GM19395 (cell line): ENCODE data around the gene MINK1.
A peak's percentile ranks its signal among the peaks of the same experiment; 100 is the strongest.

Experiments used
- ATAC-seq: cut with Tn5 transposase; IDR thresholded peaks from one replicate; pipeline ENCODE4 v1.9.1; 2021; ENCODE audit warnings: mild to moderate bottlenecking, moderate library complexity; ENCODE audit not compliant: unreplicated experiment

MINK1 gene

GRCh38 chr17:4833178-4833940 lies at the start of gene MINK1:
TSS of gene MINK1 (plus strand) at chr17:4833340. CDS start at chr17:4833584, 244 bp downstream.
- ATAC-seq = peak; percentile 77

- ATAC-seq = no peak
These were observed 47.6 kb upstream of the MINK1 start for GRCh38 chr17:4785311-4786105.

- ATAC-seq = no peak
These were observed 47.0 kb upstream of the MINK1 start, which contains the start of gene VMO1 for GRCh38 chr17:4786106-4786511. TSS of gene VMO1 (minus strand) at chr17:4786364. CDS start at chr17:4786352, 12 bp downstream.

GRCh38 chr17:4786516-4786915 lies 46.6 kb upstream of the MINK1 start:
- no peak for ATAC-seq

GRCh38 chr17:4788159-4788806 lies 44.9 kb upstream of the MINK1 start:
- ATAC-seq = no peak

- no peak for ATAC-seq
These were observed 44.1 kb upstream of the MINK1 start, which contains the start of gene GLTPD2 for GRCh38 chr17:4788807-4789700. TSS of gene GLTPD2 (plus strand) at chr17:4788964. CDS start at chr17:4789012, 48 bp downstream.

- no peak for ATAC-seq
These were observed 43.5 kb upstream of the MINK1 start for GRCh38 chr17:4789701-4789950.

GRCh38 chr17:4789951-4790704 lies 43.0 kb upstream of the MINK1 start:
- peak; percentile 84 for ATAC-seq

GRCh38 chr17:4790705-4791088 lies 42.4 kb upstream of the MINK1 start:
- ATAC-seq = no peak

GRCh38 chr17:4795168-4795567 lies 38.0 kb upstream of the MINK1 start:
- no peak for ATAC-seq

- no peak for ATAC-seq
These were observed 36.6 kb upstream of the MINK1 start for GRCh38 chr17:4796552-4796920.

GRCh38 chr17:4800462-4801196 lies 32.5 kb upstream of the MINK1 start:
- ATAC-seq = no peak

- no peak for ATAC-seq
These were observed 30.9 kb upstream of the MINK1 start, which contains the start of gene C17orf114 for GRCh38 chr17:4802228-4802627. TSS of gene C17orf114 (minus strand) at chr17:4802328.

- ATAC-seq = no peak
These were observed 26.7 kb upstream of the MINK1 start for GRCh38 chr17:4806456-4806776.

- ATAC-seq = peak; percentile 85
These were observed 26.1 kb upstream of the MINK1 start, which contains the start of gene PLD2 for GRCh38 chr17:4806777-4807604. TSS of gene PLD2 (plus strand) at chr17:4807152. CDS start at chr17:4807773, 621 bp downstream.

GRCh38 chr17:4807605-4808377 lies 25.3 kb upstream of the MINK1 start:
- no peak for ATAC-seq

GRCh38 chr17:4808378-4808767 lies 24.8 kb upstream of the MINK1 start:
- ATAC-seq = no peak
